K562 (cell line): ENCODE data around the gene POU3F1. TPM values are rescaled to one million over a fixed set of nuclear protein-coding genes. Genes with fewer than 3 reads are reported as not detected.

Experiments
- ATAC-seq: fragments of 200-7000 bp; cut with Tn5 transposase; 3 replicates; pipeline ENCODE4 v1.9.1; 2020; ENCODE audit warnings: moderate library complexity
- BruUV-seq: library from RNA; stranded (reverse); fragments of 400-500 nt; replicated peaks from 2 replicates; lab custom pipeline; 2021; lab: Mats Ljungman, UMichigan
- CTCF ChIA-PET: fragments of 300-600 bp; formaldehyde crosslinking; extraction: SDS; loops from one replicate; lab custom pipeline; 2021; ENCODE audit warnings: low intra/inter-chr PET ratio; lab: Yijun Ruan, JAX
- POLR2A ChIA-PET: fragments of 300-600, 350-650 bp; sonication (Branson Sonifier 250); formaldehyde crosslinking; extraction: SDS; loops from one replicate; lab custom pipeline; 2021; ENCODE audit warnings: antibody characterized with exemption, inconsistent platforms; lab: Yijun Ruan, JAX
- DNase-seq, 4 experiments: peaks; one replicate each; pipeline versions ENCODE4 v3.0.0 to v3.0.0-alpha.2; 2011 to 2018; ENCODE audit warnings: low spot score in 3 of 4, mixed read lengths in 3 of 4; ENCODE audit errors: extremely low read depth in 1 of 4
- FAIRE-seq: peaks from 2 replicates; lab custom pipeline; 2011; peaks lifted over from hg19 to GRCh38; lab: Jason Lieb, UNC
- H2AFZ ChIP-seq: 2 replicates; pipeline ENCODE4 v1.6.0; 2011; ENCODE audit warnings: low read depth, low read length, control low read depth, inconsistent platforms
- H3K27ac ChIP-seq: fragments of 200-600 bp; 3 replicates; pipeline ENCODE4 v1.8.0; 2011; ENCODE audit warnings: low read depth, mild to moderate bottlenecking, control low read depth, inconsistent platforms, low read length, moderate library complexity, mixed read lengths; ENCODE audit errors: extremely low read depth
- H3K27me3 ChIP-seq, 2 experiments: fragments of 300-600 bp in 1 of 2; 2 replicates in 1 of 2; 3 replicates in 1 of 2; pipeline versions ENCODE4 v1.6.0 to v1.8.0; 2011; ENCODE audit warnings: inconsistent platforms in 2 of 2, low read length in 2 of 2, mild to moderate bottlenecking in 1 of 2, mixed read lengths in 1 of 2, moderate library complexity in 1 of 2; ENCODE audit not compliant: control insufficient read depth in 2 of 2, insufficient read depth in 2 of 2
- H3K36me3 ChIP-seq: fragments of 300-600 bp; 3 replicates; pipeline ENCODE4 v1.8.0; 2011; ENCODE audit warnings: mild to moderate bottlenecking, low read length, inconsistent platforms; ENCODE audit not compliant: control insufficient read depth, insufficient read depth
- H3K4me1 ChIP-seq, 2 experiments: fragments of 200-600 bp in 1 of 2; replicated peaks in 1 of 2; 2 replicates in 1 of 2; 3 replicates in 1 of 2; pipeline versions ENCODE4 v1.5.1 to v1.8.0; 2011; ENCODE audit warnings: inconsistent platforms in 2 of 2, low read length in 2 of 2, mild to moderate bottlenecking in 1 of 2, mixed read lengths in 1 of 2, moderate library complexity in 1 of 2; ENCODE audit not compliant: control insufficient read depth in 2 of 2, insufficient read depth in 2 of 2
- H3K4me2 ChIP-seq: 2 replicates; pipeline ENCODE4 v1.6.1; 2011; ENCODE audit warnings: low read length, control low read depth, inconsistent platforms, mixed read lengths; ENCODE audit not compliant: insufficient read depth
- H3K4me3 ChIP-seq: fragments of 200-600 bp; sonication (generic), shearing (Covaris generic); 2 replicates; pipeline ENCODE4 v1.5.1; 2016; ENCODE audit warnings: control low read depth, inconsistent platforms
- H3K79me2 ChIP-seq: fragments of 200-600 bp; 3 replicates; pipeline ENCODE4 v1.8.0; 2011; ENCODE audit warnings: low read length, inconsistent platforms; ENCODE audit not compliant: control insufficient read depth, insufficient read depth
- H3K9ac ChIP-seq, 2 experiments: 2 replicates each; pipeline versions ENCODE4 v1.6.0 to v1.6.1; 2011; ENCODE audit warnings: low read depth in 2 of 2, low read length in 2 of 2, control low read depth in 1 of 2, inconsistent platforms in 1 of 2, mild to moderate bottlenecking in 1 of 2, mixed read lengths in 1 of 2; ENCODE audit not compliant: insufficient read depth in 1 of 2
- H3K9me1 ChIP-seq: one replicate; pipeline ENCODE4 v1.6.0; 2011; ENCODE audit warnings: inconsistent platforms, mild to moderate bottlenecking, low read length, moderate library complexity; ENCODE audit not compliant: control insufficient read depth, insufficient read depth
- H3K9me3 ChIP-seq: replicated peaks from 2 replicates; pipeline ENCODE4 v1.5.1; 2011; ENCODE audit warnings: low read depth, low read length, inconsistent platforms; ENCODE audit not compliant: control insufficient read depth, insufficient read depth
- H4K20me1 ChIP-seq: replicated peaks from 2 replicates; pipeline ENCODE4 v1.6.1; 2011; ENCODE audit warnings: low read length, inconsistent platforms, mixed read lengths; ENCODE audit not compliant: control insufficient read depth, insufficient read depth
- HNRNPLL ChIP-seq: fragments of 200-400 bp; formaldehyde crosslinking; IDR thresholded peaks from 2 replicates; pipeline ENCODE4 v1.6.1; 2017; ENCODE audit warnings: low read length, low read depth, mild to moderate bottlenecking; ENCODE audit not compliant: poor library complexity, severe bottlenecking
- POLR2G ChIP-seq: fragments of 200-400 bp; formaldehyde crosslinking; IDR thresholded peaks from 2 replicates; pipeline ENCODE4 v1.6.1; 2017; ENCODE audit warnings: low read depth, mild to moderate bottlenecking, antibody characterized with exemption, low read length, moderate library complexity
- PTTG1 ChIP-seq: fragments of 450-650 bp; IDR thresholded peaks from 2 replicates; pipeline ENCODE4 v1.6.1; 2016; ENCODE audit warnings: low read depth, mild to moderate bottlenecking, missing genetic modification characterization, missing compliant biosample characterization
- RBFOX2 ChIP-seq: fragments of 200-400 bp; formaldehyde crosslinking; IDR thresholded peaks from 2 replicates; pipeline ENCODE4 v1.6.1; 2017; ENCODE audit warnings: low read depth, mild to moderate bottlenecking, low read length, moderate library complexity
- RBM22 ChIP-seq: fragments of 200-400 bp; formaldehyde crosslinking; IDR thresholded peaks from 2 replicates; pipeline ENCODE4 v1.6.1; 2018; ENCODE audit warnings: low read length, low read depth; ENCODE audit not compliant: poor library complexity, severe bottlenecking
- SP2 ChIP-seq: IDR thresholded peaks from 2 replicates; pipeline ENCODE4 v1.6.1; 2011; ENCODE audit warnings: mild to moderate bottlenecking, low read depth, low read length, moderate library complexity; ENCODE audit not compliant: poor library complexity, severe bottlenecking; ENCODE audit errors: extremely low read depth
- WGBS: fragments of 100-300 bp; shearing (Covaris generic); methylation state at CpG from one replicate; pipeline ENCODE4 v1.1.6; 2016; ENCODE audit warnings: low coverage, mixed read lengths; ENCODE audit not compliant: insufficient coverage; ENCODE audit errors: missing lambda C conversion rate; 5-methylcytosine and 5-hydroxymethylcytosine counted together
- in situ Hi-C: fragments of 300-500 bp; cut with MboI; formaldehyde crosslinking; loops from 4 replicates; pipeline ENCODE4 v1.15.0; 2018; ENCODE audit warnings: inconsistent platforms, mixed read lengths
- intact Hi-C: fragments of 100-400 bp; cut with micrococcal nuclease; formaldehyde crosslinking; loops from 2 replicates; pipeline ENCODE4 v1.14.2; 2022
- polyA plus RNA-seq, 8 experiments: library from polyadenylated mRNA; depleted of rRNA in 4 of 8; stranded (reverse) in 5 of 8; unstranded in 3 of 8; fragments of >200 nt; fragmentation: Nextera tagmentation in 2 of 8; fragmentation: Illumina TruSeq in 1 of 8; extraction: Ambion mirVana in 2 of 8; extraction: Trizol in 1 of 8; gene quantifications; 2 replicates each; pipeline versions ENCODE4 v1.2.1 to v1.2.3, GENCODE V29; 2011 to 2014; ENCODE audit warnings: inconsistent platforms in 1 of 8, missing spikeins in 1 of 8
- total RNA-seq, 7 experiments: library from RNA; depleted of rRNA in 6 of 7; stranded (reverse); fragments of >200 nt in 6 of 7; fragmentation: Illumina TruSeq in 2 of 7; extraction: Trizol in 2 of 7; gene quantifications; 2 replicates each; pipeline versions ENCODE4 v1.2.1 to v1.2.3, GENCODE V29; 2011 to 2021; ENCODE audit warnings: low replicate concordance in 1 of 7
- TF ChIP-seq, protein P1 (sequence below): fragments of 250-450 bp; sonication (Bioruptor Pico); IDR thresholded peaks from 2 replicates; pipeline ENCODE4 v1.6.1; 2021; ENCODE audit warnings: mild to moderate bottlenecking

Gene POU3F1
- total and polyA plus RNA-seq, 9 of the 15 experiments (the other 6 are each of a cell fraction or from before 2014, with no cell fraction given): 0.09 TPM; not detected in 8

DNA sequence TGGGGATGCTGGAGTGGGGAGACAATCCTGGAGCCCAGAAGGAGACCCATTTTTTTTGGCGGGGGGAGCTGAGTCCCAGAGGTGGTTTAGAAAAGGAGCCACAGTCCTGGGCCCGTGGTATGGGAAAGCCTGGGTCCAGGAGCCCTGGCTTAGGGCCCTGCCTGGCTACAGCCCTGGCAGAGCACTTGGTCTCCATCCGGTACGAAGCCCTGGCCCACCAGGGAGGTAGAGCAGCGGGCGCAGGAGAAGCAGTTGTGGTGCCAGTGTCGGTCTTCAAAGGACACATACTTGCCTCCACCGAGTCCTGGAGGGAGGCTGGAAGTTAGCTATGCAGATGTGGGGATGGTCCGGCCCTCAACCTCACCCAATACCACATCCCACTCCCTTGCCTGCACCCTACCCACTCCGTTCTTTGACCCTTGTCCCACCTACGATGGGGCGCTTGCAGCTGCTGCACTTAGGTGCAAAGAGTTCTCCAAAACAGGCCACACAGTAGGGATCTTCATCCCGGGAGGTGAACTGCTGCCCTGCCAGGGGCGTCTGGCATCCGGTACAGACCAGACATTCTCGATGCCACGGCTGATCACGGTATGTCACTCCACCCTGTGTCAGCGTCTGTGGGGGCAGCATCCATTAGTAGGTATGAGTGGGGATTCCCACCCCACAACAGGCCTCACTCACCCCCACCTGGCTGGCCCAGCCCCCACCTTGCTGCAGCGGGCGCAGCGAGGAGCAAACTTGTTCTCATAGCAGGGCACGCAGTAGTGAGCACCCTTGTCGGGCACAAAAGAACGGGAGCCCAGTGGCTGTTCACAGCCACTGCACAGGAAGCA, 49.1 kb downstream of the POU3F1 start:
- Histone ChIP-seq H3K9me3 (no peaks in the 10 kb centered on the region), H4K20me1 (0 out of 2 replicates have a peak, but pooled peaks cover 3% of the 10 kb centered on the region), H2AFZ (no peak overlapping the region), H3K79me2 (peaks cover 53% of the 10 kb centered on the region), H3K4me3 (no peak overlapping the region), H3K36me3 (peaks cover 67% of the 10 kb centered on the region), H3K9ac (peak overlapping the region; percentile 2 to 70; a peak in 3 of 4 replicates), H3K27me3 (no peaks in the 10 kb centered on the region), H3K9me1 (peaks cover 2% of the 10 kb centered on the region), H3K4me2 (no peak overlapping the region), H3K4me1 (peaks cover 40 to 58% of the 10 kb centered on the region in 2 experiments), H3K27ac (peak overlapping the region; percentile 96)
- ChIA-PET CTCF (no interaction called here), POLR2A (interaction anchor here (0.6 to 5.9 kb wide), 5 partner anchors 14 to 1351 kb away, joined by 3 to 66 read pairs (median 3); partner anchors contain the start of gene UTP11)
- BruUV-seq: no TSS peak
- no peak for FAIRE-seq
- in situ Hi-C loops (no loop called here), intact Hi-C loops (no loop called here)
- WGBS: 94% methylated on average over 24 of the region's 25 CpGs
- TF ChIP-seq RBFOX2 (peak; percentile 67), RBM22 (peak; percentile 61), SP2 (no peak), PTTG1 (no peak), HNRNPLL (no peak), POLR2G (peak; percentile 52; the same call in 1 of the 2 replicates)
- TF ChIP-seq, protein P1, sequence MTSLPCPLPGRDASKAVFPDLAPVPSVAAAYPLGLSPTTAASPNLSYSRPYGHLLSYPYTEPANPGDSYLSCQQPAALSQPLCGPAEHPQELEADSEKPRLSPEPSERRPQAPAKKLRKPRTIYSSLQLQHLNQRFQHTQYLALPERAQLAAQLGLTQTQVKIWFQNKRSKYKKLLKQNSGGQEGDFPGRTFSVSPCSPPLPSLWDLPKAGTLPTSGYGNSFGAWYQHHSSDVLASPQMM (CRISPR knock-in tag): no peak
- no peak for ATAC-seq
- DNase-seq: no peak
